ENCODE data around the gene SCAMP5.
A peak's percentile ranks its signal among the peaks of the same experiment; 100 is the strongest.

SCAMP5 gene

GRCh38 chr15:75065851-75066509 lies 70.6 kb downstream of the SCAMP5 start:
- Histone ChIP-seq H3K9me2 (replicated peaks; ENCODE audit: low read depth, low read length) (no peaks in the 10 kb centered on the region), H3K4me2 (ENCODE audit: low read depth, low read length, poor library complexity, severe bottlenecking) (peak overlapping the region; percentile 71), H3K27me3 (ENCODE audit: insufficient read depth, low read length, poor library complexity, severe bottlenecking) (no peaks in the 10 kb centered on the region), H3F3A (ENCODE audit: low read depth) (peaks cover 7% of the 10 kb centered on the region; the same call in 1 of the 2 replicates), H3K9ac (ENCODE audit: low read depth, low read length, poor library complexity, severe bottlenecking) (peak overlapping the region; percentile 41), H3K4me1 (ENCODE audit: insufficient read depth, low read length, poor library complexity, severe bottlenecking) (peaks cover 61% of the 10 kb centered on the region), H4K20me1 (ENCODE audit: insufficient read depth, low read length, poor library complexity, severe bottlenecking) (no peaks in the 10 kb centered on the region), H2AFZ (ENCODE audit: low read length) (no peak overlapping the region), H3K4me3 (ENCODE audit: low read length, poor library complexity, severe bottlenecking) (no peak overlapping the region), H3K9me3 (ENCODE audit: insufficient read depth, low read depth, low read length) (no peaks in the 10 kb centered on the region), H3K36me3 (ENCODE audit: insufficient read depth, low read length) (no peaks in the 10 kb centered on the region), H3K79me2 (ENCODE audit: insufficient read depth, low read length) (no peaks in the 10 kb centered on the region)
- TF ChIP-seq EZH2phosphoT487 (IDR thresholded peaks at IDR 0.05; ENCODE audit: borderline replicate concordance) = no peak
- TF ChIP-seq, protein P1, sequence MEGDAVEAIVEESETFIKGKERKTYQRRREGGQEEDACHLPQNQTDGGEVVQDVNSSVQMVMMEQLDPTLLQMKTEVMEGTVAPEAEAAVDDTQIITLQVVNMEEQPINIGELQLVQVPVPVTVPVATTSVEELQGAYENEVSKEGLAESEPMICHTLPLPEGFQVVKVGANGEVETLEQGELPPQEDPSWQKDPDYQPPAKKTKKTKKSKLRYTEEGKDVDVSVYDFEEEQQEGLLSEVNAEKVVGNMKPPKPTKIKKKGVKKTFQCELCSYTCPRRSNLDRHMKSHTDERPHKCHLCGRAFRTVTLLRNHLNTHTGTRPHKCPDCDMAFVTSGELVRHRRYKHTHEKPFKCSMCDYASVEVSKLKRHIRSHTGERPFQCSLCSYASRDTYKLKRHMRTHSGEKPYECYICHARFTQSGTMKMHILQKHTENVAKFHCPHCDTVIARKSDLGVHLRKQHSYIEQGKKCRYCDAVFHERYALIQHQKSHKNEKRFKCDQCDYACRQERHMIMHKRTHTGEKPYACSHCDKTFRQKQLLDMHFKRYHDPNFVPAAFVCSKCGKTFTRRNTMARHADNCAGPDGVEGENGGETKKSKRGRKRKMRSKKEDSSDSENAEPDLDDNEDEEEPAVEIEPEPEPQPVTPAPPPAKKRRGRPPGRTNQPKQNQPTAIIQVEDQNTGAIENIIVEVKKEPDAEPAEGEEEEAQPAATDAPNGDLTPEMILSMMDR (conservative IDR thresholded peaks at IDR 0.05; ENCODE audit: low read length) = no peak

DNA sequence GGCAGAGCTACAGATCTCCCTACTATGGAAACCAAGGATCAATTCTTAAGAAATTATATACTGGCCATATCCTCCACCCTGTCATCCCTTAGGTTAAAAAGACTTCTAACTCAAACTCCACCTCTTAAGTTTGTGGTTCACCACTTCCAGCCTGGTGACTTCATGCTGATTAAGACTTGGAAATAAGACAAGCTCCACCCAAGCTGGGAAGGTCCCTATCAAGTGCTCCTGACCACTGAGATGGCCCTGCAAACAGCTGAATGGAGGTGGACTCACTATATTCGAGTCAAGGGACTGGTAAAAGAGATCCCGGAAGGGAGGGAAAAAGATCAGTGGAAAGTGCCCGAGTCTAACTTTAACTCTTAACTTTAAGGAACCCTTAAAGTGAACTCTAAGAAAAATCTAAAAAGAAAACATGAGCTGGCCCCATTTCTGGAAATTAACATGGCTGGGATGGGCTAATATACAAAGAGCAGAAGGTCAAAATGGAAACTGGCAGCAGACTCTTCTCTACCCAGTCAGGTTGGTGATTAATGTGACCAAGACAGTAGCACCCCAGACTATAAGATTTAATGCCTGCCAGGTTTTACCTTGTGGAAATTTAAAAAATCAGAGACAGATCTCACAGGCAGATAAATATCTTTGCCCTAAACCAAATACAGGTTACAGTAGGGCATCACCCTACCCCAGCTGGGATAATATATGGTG lies 71.9 kb downstream of the SCAMP5 start:
- Histone ChIP-seq H3K4me3 (ENCODE audit: low read length, poor library complexity, severe bottlenecking) (peak overlapping the region; percentile 25), H3K9ac (ENCODE audit: low read depth, low read length, poor library complexity, severe bottlenecking) (peak overlapping the region; percentile 41), H3F3A (ENCODE audit: low read depth) (peaks cover 7% of the 10 kb centered on the region; the same call in 1 of the 2 replicates), H3K4me1 (ENCODE audit: insufficient read depth, low read length, poor library complexity, severe bottlenecking) (peaks cover 48% of the 10 kb centered on the region), H3K36me3 (ENCODE audit: insufficient read depth, low read length) (no peaks in the 10 kb centered on the region), H3K9me3 (ENCODE audit: insufficient read depth, low read depth, low read length) (no peaks in the 10 kb centered on the region), H3K9me2 (replicated peaks; ENCODE audit: low read depth, low read length) (no peaks in the 10 kb centered on the region), H2AFZ (ENCODE audit: low read length) (no peak overlapping the region), H3K27me3 (ENCODE audit: insufficient read depth, low read length, poor library complexity, severe bottlenecking) (no peaks in the 10 kb centered on the region), H3K4me2 (ENCODE audit: low read depth, low read length, poor library complexity, severe bottlenecking) (peak overlapping the region; percentile 71), H4K20me1 (ENCODE audit: insufficient read depth, low read length, poor library complexity, severe bottlenecking) (no peaks in the 10 kb centered on the region), H3K79me2 (ENCODE audit: insufficient read depth, low read length) (no peaks in the 10 kb centered on the region)
- TF ChIP-seq, protein P1 (conservative IDR thresholded peaks at IDR 0.05; ENCODE audit: low read length) = no peak
- TF ChIP-seq EZH2phosphoT487 (IDR thresholded peaks at IDR 0.05; ENCODE audit: borderline replicate concordance) = no peak

- Histone ChIP-seq H3K4me1 (ENCODE audit: insufficient read depth, low read length, poor library complexity, severe bottlenecking) (peaks cover 47% of the 10 kb centered on the region), H3K36me3 (ENCODE audit: insufficient read depth, low read length) (no peaks in the 10 kb centered on the region), H3K9me3 (ENCODE audit: insufficient read depth, low read depth, low read length) (no peaks in the 10 kb centered on the region), H3K4me2 (ENCODE audit: low read depth, low read length, poor library complexity, severe bottlenecking) (no peak overlapping the region), H3K9me2 (replicated peaks; ENCODE audit: low read depth, low read length) (no peaks in the 10 kb centered on the region), H3K4me3 (ENCODE audit: low read length, poor library complexity, severe bottlenecking) (no peak overlapping the region), H4K20me1 (ENCODE audit: insufficient read depth, low read length, poor library complexity, severe bottlenecking) (no peaks in the 10 kb centered on the region), H3F3A (ENCODE audit: low read depth) (peaks cover 7% of the 10 kb centered on the region; the same call in 1 of the 2 replicates), H3K27me3 (ENCODE audit: insufficient read depth, low read length, poor library complexity, severe bottlenecking) (no peaks in the 10 kb centered on the region), H2AFZ (ENCODE audit: low read length) (no peak overlapping the region), H3K79me2 (ENCODE audit: insufficient read depth, low read length) (no peaks in the 10 kb centered on the region), H3K9ac (ENCODE audit: low read depth, low read length, poor library complexity, severe bottlenecking) (no peak overlapping the region)
- TF ChIP-seq, protein P1 (conservative IDR thresholded peaks at IDR 0.05; ENCODE audit: low read length) = no peak
- TF ChIP-seq EZH2phosphoT487 (IDR thresholded peaks at IDR 0.05; ENCODE audit: borderline replicate concordance) = no peak
These were observed 73.4 kb downstream of the SCAMP5 start for GRCh38 chr15:75068748-75069147.
